22Rv1 (cell line): ENCODE measurements around the gene SP9.

Experiments used
- CTCF ChIP-seq: fragments of 450-650 bp; IDR thresholded peaks from 2 replicates; pipeline ENCODE4 v1.5.1; 2017; ENCODE audit warnings: mild to moderate bottlenecking
- ZFX ChIP-seq: fragments of 450-650 bp; IDR thresholded peaks from 2 replicates; pipeline ENCODE4 v1.6.1; 2017; ENCODE audit warnings: antibody characterized with exemption, borderline replicate concordance

GRCh38 chr2:174344716-174345461 lies 10.1 kb downstream of the SP9 start:
- TF ChIP-seq CTCF (peak; percentile 55), ZFX (no peak)
